ENCODE results near the gene FXYD4. TPM values are rescaled to one million over a fixed set of nuclear protein-coding genes. Genes with fewer than 3 reads are reported as not detected.

Gene FXYD4
- total and polyA plus RNA-seq, 4 experiments from 2014 or later = not detected

Other genes with a start within 250 kb of the FXYD4 start
- gene CSGALNACT2, start 233.2 kb upstream of the FXYD4 start, total RNA-seq = 10 to 100 TPM; 45.3 to 48.2 TPM
- 10 to 100 TPM; 21.1 to 23.5 TPM for gene CSGALNACT2, start 233.2 kb upstream of the FXYD4 start, polyA plus RNA-seq
- gene RASGEF1A, start 104.6 kb upstream of the FXYD4 start, total RNA-seq = 1 to 10 TPM; 6.5 to 7.4 TPM
- gene RASGEF1A, start 104.6 kb upstream of the FXYD4 start, polyA plus RNA-seq = 1 to 10 TPM; 1.3 to 3.4 TPM
- gene HNRNPF, start 37.5 kb downstream of the FXYD4 start, total RNA-seq = 100 to 1,000 TPM; 204 to 206 TPM
- 100 to 1,000 TPM; 242 to 296 TPM for gene HNRNPF, start 37.5 kb downstream of the FXYD4 start, polyA plus RNA-seq
- 1 to 10 TPM; 3.1 to 5.6 TPM for gene ZNF487, start 65.5 kb downstream of the FXYD4 start, total RNA-seq
- 1 to 10 TPM; 4.8 to 7.7 TPM for gene ZNF487, start 65.5 kb downstream of the FXYD4 start, polyA plus RNA-seq
- gene ZNF239, start 203.0 kb downstream of the FXYD4 start, total RNA-seq = 1 to 10 TPM; 5.8 to 6.2 TPM
- gene ZNF239, start 203.0 kb downstream of the FXYD4 start, polyA plus RNA-seq = 1 to 10 TPM; 1.6 to 1.9 TPM
- gene ZNF485, start 234.8 kb downstream of the FXYD4 start, total RNA-seq = 10 to 100 TPM in 1 of 2 experiments, 1 to 10 TPM in 1; 9.0 to 10.4 TPM
- 1 to 10 TPM; 4.7 to 5.6 TPM for gene ZNF485, start 234.8 kb downstream of the FXYD4 start, polyA plus RNA-seq

All from CD4-positive, alpha-beta memory T cell (primary cell).